ENCODE data around the gene SPRR2F. TPM values are rescaled to one million over a fixed set of nuclear protein-coding genes. Genes with fewer than 3 reads are reported as not detected.
"Not testable (repeated sequence)": the region's sequence is repeated elsewhere in the genome, so short reads cannot be mapped to it uniquely, and the experiment has no call there.

SPRR2F gene
- polyA plus RNA-seq, 3 donors = not detected

DNA sequence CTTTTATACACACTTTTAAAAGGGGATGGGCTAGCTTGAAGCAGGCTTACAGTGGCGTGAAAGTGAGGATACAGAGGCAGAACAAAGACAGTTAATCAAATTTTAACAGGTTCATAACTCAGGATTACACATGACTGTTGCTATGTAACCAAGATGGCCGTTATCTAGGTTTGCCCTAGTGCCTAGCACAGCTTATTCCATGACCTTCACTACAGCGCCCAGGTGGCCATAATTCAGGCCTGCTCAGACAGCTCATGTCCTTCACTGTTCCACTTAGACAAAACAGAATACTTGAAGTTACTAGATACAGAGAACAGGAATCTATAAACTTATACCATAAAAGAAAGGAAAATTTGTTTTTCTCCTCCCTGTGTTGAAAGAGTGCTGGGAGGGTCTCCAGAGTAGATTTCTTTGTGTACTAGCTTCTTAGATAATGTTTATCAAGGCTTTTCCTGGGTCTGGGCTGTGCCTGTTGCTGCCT is 6.2 kb upstream of the SPRR2F start:
- Mint-ChIP-seq H3K27me3 (ENCODE audit: low read depth in 3 of 3) (peaks cover 7 to 19% (median 10%) of the 10 kb centered on the region in 3 donors), H3K4me3 (no peak overlapping the region), H3K36me3 (no peaks in the 10 kb centered on the region), H3K9me3 (peaks cover 0 to 10% (median 0%) of the 10 kb centered on the region in 7 donors), H3K27ac (no peak overlapping the region), H3K4me1 (no peaks in the 10 kb centered on the region)
- Histone ChIP-seq H3K36me3 (replicated peaks in 1 of 2; ENCODE audit: control insufficient read depth in 1 of 2, insufficient read depth in 2 of 2, low read length in 2 of 2) (no peaks in the 10 kb centered on the region), H3K4me1 (ENCODE audit: control insufficient read depth in 1 of 2, insufficient read depth in 2 of 2, low read length in 2 of 2) (no peaks in the 10 kb centered on the region), H3K4me3 (replicated peaks in 1 of 3; ENCODE audit: low read depth in 2 of 3, low read length in 3 of 3) (no peak overlapping the region), H3K4me2 (replicated peaks; ENCODE audit: extremely low read depth, low read length, poor library complexity, severe bottlenecking) (no peak overlapping the region), H4K20me1 (ENCODE audit: insufficient read depth, low read length) (no peaks in the 10 kb centered on the region), H3K9ac (ENCODE audit: insufficient read depth, low read length, poor library complexity, severe bottlenecking) (no peak overlapping the region), H3K27ac (ENCODE audit: low read depth in 1 of 2, low read length in 2 of 2) (no peak overlapping the region), H3K9me3 (replicated peaks in 1 of 2; ENCODE audit: control insufficient read depth in 1 of 2, insufficient read depth in 1 of 2, low read length in 2 of 2) (peaks cover 0 to 3% of the 10 kb centered on the region in 2 donors), H2AFZ (ENCODE audit: insufficient read depth, low read depth, low read length, poor library complexity, severe bottlenecking) (no peak overlapping the region), H3K79me2 (ENCODE audit: insufficient read depth, low read length) (no peaks in the 10 kb centered on the region), H3K27me3 (ENCODE audit: control insufficient read depth in 2 of 2, insufficient read depth in 2 of 2, low read length in 2 of 2) (peaks cover 0 to 5% of the 10 kb centered on the region in 2 donors)
- intact Hi-C loops (cut with micrococcal nuclease) = no loop called here
- TF ChIP-seq, protein P1, sequence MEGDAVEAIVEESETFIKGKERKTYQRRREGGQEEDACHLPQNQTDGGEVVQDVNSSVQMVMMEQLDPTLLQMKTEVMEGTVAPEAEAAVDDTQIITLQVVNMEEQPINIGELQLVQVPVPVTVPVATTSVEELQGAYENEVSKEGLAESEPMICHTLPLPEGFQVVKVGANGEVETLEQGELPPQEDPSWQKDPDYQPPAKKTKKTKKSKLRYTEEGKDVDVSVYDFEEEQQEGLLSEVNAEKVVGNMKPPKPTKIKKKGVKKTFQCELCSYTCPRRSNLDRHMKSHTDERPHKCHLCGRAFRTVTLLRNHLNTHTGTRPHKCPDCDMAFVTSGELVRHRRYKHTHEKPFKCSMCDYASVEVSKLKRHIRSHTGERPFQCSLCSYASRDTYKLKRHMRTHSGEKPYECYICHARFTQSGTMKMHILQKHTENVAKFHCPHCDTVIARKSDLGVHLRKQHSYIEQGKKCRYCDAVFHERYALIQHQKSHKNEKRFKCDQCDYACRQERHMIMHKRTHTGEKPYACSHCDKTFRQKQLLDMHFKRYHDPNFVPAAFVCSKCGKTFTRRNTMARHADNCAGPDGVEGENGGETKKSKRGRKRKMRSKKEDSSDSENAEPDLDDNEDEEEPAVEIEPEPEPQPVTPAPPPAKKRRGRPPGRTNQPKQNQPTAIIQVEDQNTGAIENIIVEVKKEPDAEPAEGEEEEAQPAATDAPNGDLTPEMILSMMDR (IDR thresholded peaks at IDR 0.05) = no peak
- 50% methylated on average over 1 of the region's 3 CpGs for WGBS (ENCODE audit: insufficient coverage)
- no peak for DNase-seq

DNA sequence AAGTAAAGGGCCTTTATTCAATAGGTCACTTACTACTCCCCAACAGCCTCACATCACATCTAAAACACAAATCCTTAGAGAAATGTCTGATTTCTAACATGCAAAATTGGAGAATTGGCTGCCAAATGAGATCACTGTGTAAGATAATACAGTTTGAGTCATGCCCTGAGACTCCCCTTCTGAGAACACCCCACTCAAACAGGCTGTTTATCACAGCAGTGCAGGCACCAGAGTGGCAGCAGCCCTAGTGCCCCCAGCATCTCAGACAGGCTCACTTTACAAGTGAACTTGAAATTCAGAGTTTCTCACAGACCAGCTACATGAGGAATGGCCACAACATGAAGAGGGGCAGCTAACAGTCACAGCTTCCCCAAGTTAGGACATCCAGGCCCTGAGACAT is 1.9 kb upstream of the SPRR2F start:
- H3K36me3 ChIP-seq (replicated peaks in 1 of 2; ENCODE audit: control insufficient read depth in 1 of 2, insufficient read depth in 2 of 2, low read length in 2 of 2); H3K27me3 ChIP-seq (ENCODE audit: control insufficient read depth in 2 of 2, insufficient read depth in 2 of 2, low read length in 2 of 2); H3K4me1 Mint-ChIP-seq; H3K36me3 Mint-ChIP-seq; H4K20me1 ChIP-seq (ENCODE audit: insufficient read depth, low read length); H3K9me3 ChIP-seq (replicated peaks in 1 of 2; ENCODE audit: control insufficient read depth in 1 of 2, insufficient read depth in 1 of 2, low read length in 2 of 2); H3K27ac Mint-ChIP-seq; H2AFZ ChIP-seq (ENCODE audit: insufficient read depth, low read depth, low read length, poor library complexity, severe bottlenecking); H3K27ac ChIP-seq (ENCODE audit: low read depth in 1 of 2, low read length in 2 of 2); H3K4me1 ChIP-seq (ENCODE audit: control insufficient read depth in 1 of 2, insufficient read depth in 2 of 2, low read length in 2 of 2); H3K9ac ChIP-seq (ENCODE audit: insufficient read depth, low read length, poor library complexity, severe bottlenecking); H3K9me3 Mint-ChIP-seq; DNase-seq; H3K79me2 ChIP-seq (ENCODE audit: insufficient read depth, low read length); intact Hi-C loops (cut with micrococcal nuclease); H3K4me3 Mint-ChIP-seq; H3K4me2 ChIP-seq (replicated peaks; ENCODE audit: extremely low read depth, low read length, poor library complexity, severe bottlenecking); H3K4me3 ChIP-seq (replicated peaks in 1 of 3; ENCODE audit: low read depth in 2 of 3, low read length in 3 of 3): not testable (repeated sequence)
- H3K27me3 Mint-ChIP-seq (ENCODE audit: low read depth in 3 of 3) = peaks cover 4 to 11% (median 5%) of the 10 kb centered on the region in 3 donors

DNA sequence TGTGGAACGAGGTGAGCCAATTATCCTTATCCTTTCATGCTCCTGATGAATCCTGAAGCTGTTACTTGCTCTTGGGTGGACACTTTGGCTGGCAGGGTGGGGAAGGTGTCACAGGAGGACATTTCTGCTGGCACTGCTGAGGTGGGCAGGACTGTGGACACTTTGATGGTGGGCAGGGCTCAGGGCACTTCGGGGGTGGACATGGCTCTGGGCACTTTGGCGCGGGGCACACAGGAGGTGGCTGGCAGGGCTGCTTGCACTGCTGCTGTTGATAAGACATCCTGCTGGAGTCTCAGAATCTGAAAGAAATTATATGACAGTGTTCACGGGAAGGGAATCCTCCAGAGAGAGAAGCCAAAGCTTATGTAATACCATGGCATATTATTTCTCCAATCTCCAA is 862 bp downstream of the SPRR2F start:
- H3K9ac ChIP-seq (ENCODE audit: insufficient read depth, low read length, poor library complexity, severe bottlenecking); H2AFZ ChIP-seq (ENCODE audit: insufficient read depth, low read depth, low read length, poor library complexity, severe bottlenecking); H3K27ac Mint-ChIP-seq; H3K4me1 Mint-ChIP-seq; DNase-seq; H3K4me3 Mint-ChIP-seq; H3K27me3 Mint-ChIP-seq (ENCODE audit: low read depth in 3 of 3); H4K20me1 ChIP-seq (ENCODE audit: insufficient read depth, low read length); H3K27me3 ChIP-seq (ENCODE audit: control insufficient read depth in 2 of 2, insufficient read depth in 2 of 2, low read length in 2 of 2); H3K27ac ChIP-seq (ENCODE audit: low read depth in 1 of 2, low read length in 2 of 2); intact Hi-C loops (cut with micrococcal nuclease); H3K4me1 ChIP-seq (ENCODE audit: control insufficient read depth in 1 of 2, insufficient read depth in 2 of 2, low read length in 2 of 2); H3K79me2 ChIP-seq (ENCODE audit: insufficient read depth, low read length); H3K36me3 Mint-ChIP-seq; H3K4me3 ChIP-seq (replicated peaks in 1 of 3; ENCODE audit: low read depth in 2 of 3, low read length in 3 of 3); H3K36me3 ChIP-seq (replicated peaks in 1 of 2; ENCODE audit: control insufficient read depth in 1 of 2, insufficient read depth in 2 of 2, low read length in 2 of 2); H3K4me2 ChIP-seq (replicated peaks; ENCODE audit: extremely low read depth, low read length, poor library complexity, severe bottlenecking); H3K9me3 Mint-ChIP-seq; H3K9me3 ChIP-seq (replicated peaks in 1 of 2; ENCODE audit: control insufficient read depth in 1 of 2, insufficient read depth in 1 of 2, low read length in 2 of 2): not testable (repeated sequence)
- 79% methylated on average over 3 of the region's 5 CpGs for WGBS (ENCODE audit: insufficient coverage)

All from CD14-positive monocyte (primary cell).